ENCODE measurements around the gene NUP107.

- TF ChIP-seq CTCF (IDR thresholded peaks at IDR 0.05; ENCODE audit: poor library complexity) (no peak), EZH2phosphoT487 (IDR thresholded peaks at IDR 0.05; ENCODE audit: low read depth, severe bottlenecking, unreplicated experiment) (no peak)
Observed at GRCh38 chr12:68790952-68791234, 104.1 kb downstream of the NUP107 start.
